ENCODE results near the gene C2CD2. TPM values are rescaled to one million over a fixed set of nuclear protein-coding genes. Genes with fewer than 3 reads are reported as not detected.

Gene C2CD2
- total RNA-seq, 6 experiments from 2014 or later = 14.4 to 19.9 (median 17.2) TPM

DNA sequence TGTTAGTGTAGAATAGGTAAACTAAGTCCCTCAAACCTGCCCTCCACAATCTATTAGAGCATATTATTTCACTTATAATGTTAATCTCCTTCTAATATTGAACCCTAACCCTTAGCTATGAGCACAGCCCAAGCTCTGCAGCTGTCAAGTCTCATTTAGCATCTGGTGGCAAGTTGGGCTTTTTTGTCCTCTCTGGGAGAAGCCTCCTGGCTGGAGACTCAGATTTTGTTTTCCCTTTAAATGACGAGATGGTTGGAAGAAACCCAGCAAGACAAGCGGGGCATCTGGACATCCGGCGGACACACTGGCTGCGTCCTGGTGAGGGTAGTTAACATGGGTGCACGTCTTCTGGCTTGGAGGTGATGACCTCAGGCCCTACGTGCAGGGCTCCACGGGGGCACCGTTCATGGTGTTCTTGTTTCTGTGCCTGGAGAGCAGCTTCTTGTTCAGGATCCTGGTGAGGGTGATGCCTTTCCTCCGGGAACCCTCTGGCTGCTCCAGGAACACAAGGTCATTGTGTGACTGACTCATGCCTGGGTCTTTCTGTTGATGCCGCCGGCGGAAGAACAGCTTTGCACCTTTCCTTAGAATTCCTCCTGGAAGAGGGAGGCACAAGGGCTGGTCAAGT lies 65.0 kb downstream of the C2CD2 start:
- Mint-ChIP-seq H3K4me3 (no peak overlapping the region), H3K4me1 (ENCODE audit: low read depth) (no peaks in the 10 kb centered on the region), H3K9me3 (no peaks in the 10 kb centered on the region), H3K27me3 (ENCODE audit: insufficient read depth) (no peaks in the 10 kb centered on the region; the same call in none of the 2 replicates), H3K36me3 (ENCODE audit: low read depth) (no peaks in the 10 kb centered on the region), H3K27ac (no peak overlapping the region)
- TF ChIP-seq, protein P1, sequence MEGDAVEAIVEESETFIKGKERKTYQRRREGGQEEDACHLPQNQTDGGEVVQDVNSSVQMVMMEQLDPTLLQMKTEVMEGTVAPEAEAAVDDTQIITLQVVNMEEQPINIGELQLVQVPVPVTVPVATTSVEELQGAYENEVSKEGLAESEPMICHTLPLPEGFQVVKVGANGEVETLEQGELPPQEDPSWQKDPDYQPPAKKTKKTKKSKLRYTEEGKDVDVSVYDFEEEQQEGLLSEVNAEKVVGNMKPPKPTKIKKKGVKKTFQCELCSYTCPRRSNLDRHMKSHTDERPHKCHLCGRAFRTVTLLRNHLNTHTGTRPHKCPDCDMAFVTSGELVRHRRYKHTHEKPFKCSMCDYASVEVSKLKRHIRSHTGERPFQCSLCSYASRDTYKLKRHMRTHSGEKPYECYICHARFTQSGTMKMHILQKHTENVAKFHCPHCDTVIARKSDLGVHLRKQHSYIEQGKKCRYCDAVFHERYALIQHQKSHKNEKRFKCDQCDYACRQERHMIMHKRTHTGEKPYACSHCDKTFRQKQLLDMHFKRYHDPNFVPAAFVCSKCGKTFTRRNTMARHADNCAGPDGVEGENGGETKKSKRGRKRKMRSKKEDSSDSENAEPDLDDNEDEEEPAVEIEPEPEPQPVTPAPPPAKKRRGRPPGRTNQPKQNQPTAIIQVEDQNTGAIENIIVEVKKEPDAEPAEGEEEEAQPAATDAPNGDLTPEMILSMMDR (IDR thresholded peaks at IDR 0.05) = no peak
- DNase-seq = no peak

DNA sequence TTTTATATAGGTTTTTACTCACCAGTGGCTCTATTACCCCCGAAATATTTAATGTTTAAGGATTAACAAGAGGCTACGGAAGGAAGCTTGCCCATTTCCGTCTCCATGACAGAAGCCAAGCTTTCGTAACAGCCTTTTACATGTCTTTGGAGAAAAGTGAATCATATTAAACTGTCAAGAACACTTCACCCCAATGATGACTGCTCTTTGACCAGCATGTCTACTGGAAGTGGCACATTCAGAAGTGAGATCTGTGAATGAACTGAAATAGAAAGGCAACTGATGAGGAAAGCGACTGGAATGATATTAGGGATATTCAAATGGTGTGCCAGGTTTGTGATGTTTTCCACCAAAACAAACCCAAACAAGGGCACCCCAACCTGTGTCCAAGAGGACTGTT lies 66.2 kb downstream of the C2CD2 start:
- no peaks in the 10 kb centered on the region for H3K4me1 Mint-ChIP-seq (ENCODE audit: low read depth)
- H3K4me3 Mint-ChIP-seq = no peak overlapping the region
- TF ChIP-seq, protein P1 (IDR thresholded peaks at IDR 0.05) = no peak
- H3K27me3 Mint-ChIP-seq (ENCODE audit: insufficient read depth) = no peaks in the 10 kb centered on the region; the same call in none of the 2 replicates
- no peak overlapping the region for H3K27ac Mint-ChIP-seq
- no peak for DNase-seq
- H3K36me3 Mint-ChIP-seq (ENCODE audit: low read depth) = no peaks in the 10 kb centered on the region
- H3K9me3 Mint-ChIP-seq = no peaks in the 10 kb centered on the region

DNA sequence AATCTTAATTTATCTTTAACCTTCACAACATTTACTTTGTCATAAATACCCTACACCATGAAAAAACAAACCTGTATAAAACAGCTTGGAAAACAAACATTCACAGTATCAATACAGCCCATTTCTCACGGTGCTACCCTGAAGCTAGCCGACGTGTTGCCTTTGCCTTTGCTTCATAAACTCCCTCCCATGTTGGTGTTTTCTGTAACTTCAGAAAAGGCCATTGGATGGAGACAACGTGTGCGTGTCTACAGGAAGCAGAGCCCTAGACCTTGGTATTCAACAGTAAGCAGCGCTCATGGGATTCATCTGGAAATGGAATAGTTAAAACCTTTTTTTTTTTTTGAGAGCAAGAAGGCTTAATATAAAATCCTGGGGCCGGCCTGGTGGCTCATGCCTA lies 67.5 kb downstream of the C2CD2 start:
- Mint-ChIP-seq H3K27me3 (ENCODE audit: insufficient read depth) (no peaks in the 10 kb centered on the region; the same call in none of the 2 replicates), H3K36me3 (ENCODE audit: low read depth) (no peaks in the 10 kb centered on the region), H3K27ac (no peak overlapping the region), H3K9me3 (no peaks in the 10 kb centered on the region), H3K4me3 (no peak overlapping the region), H3K4me1 (ENCODE audit: low read depth) (no peaks in the 10 kb centered on the region)
- no peak for DNase-seq
- TF ChIP-seq, protein P1 (IDR thresholded peaks at IDR 0.05) = no peak

DNA sequence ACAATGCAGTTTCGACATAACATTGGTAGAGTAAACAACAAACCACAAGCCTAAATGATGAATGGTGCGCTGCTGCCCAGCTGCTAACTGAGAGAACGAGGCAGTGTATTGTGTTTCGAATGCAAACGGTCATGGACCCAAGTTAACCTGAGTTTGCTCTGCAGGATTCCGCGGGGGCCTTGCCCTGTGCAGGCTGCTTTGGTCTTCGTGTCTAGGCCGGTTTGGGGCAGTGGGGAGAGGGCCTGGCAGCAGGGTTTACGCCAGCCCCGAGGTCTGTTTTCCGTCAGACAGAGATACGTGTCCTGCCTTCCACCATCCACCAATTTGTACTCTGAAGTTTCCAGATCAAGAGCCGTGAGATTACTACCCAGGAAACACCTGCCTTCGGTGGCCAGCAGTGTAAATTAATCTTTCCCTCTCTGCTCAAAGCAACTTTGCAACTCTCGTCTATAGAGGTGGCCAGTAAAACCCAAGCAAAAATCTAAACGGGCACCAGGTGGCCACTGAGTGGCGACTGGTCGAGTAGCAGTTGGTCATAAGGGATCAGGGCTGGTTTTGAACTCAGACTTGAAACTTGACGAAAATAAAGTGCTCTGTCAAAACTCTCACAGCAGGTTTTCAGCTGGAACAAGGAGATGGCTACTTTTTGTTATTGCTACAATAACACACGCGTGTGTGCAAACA lies 68.3 kb downstream of the C2CD2 start:
- no peak overlapping the region for H3K4me3 Mint-ChIP-seq
- H3K27me3 Mint-ChIP-seq (ENCODE audit: insufficient read depth) = peaks cover 3% of the 10 kb centered on the region
- no peak for DNase-seq
- H3K36me3 Mint-ChIP-seq (ENCODE audit: low read depth) = no peaks in the 10 kb centered on the region
- no peaks in the 10 kb centered on the region for H3K9me3 Mint-ChIP-seq
- H3K4me1 Mint-ChIP-seq (ENCODE audit: low read depth) = no peaks in the 10 kb centered on the region
- no peak overlapping the region for H3K27ac Mint-ChIP-seq
- TF ChIP-seq, protein P1 (IDR thresholded peaks at IDR 0.05) = no peak

DNA sequence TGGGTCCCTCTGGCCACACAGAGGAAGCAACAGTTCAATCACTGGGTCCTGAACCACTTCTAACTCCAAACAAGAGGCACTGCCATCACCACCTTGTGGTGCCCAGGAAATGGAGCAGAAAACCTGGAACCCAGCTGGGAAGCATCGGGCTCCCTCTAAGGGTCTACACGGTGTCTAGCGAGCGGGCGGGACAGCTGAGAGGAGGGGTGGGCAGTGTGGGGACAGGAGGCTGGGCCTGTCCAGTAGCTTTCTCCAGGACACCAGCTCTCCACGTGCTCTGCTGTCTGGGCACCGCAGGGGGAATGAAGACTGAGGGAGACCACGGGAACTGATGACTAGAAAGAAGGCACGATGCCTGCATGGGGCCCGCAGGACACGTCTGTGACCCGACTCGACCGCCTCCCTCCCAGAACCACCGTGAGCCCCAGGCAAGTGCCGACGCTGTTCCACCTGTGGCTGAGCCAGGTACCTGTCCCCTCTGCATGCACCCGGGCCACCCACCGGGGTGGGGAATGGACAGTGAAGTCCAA lies 69.3 kb downstream of the C2CD2 start:
- peaks cover 6% of the 10 kb centered on the region for H3K4me1 Mint-ChIP-seq (ENCODE audit: low read depth)
- TF ChIP-seq, protein P1 (IDR thresholded peaks at IDR 0.05) = no peak
- no peaks in the 10 kb centered on the region for H3K36me3 Mint-ChIP-seq (ENCODE audit: low read depth)
- DNase-seq = no peak
- H3K4me3 Mint-ChIP-seq = no peak overlapping the region
- H3K27me3 Mint-ChIP-seq (ENCODE audit: insufficient read depth) = peaks cover 3% of the 10 kb centered on the region
- no peak overlapping the region for H3K27ac Mint-ChIP-seq
- no peaks in the 10 kb centered on the region for H3K9me3 Mint-ChIP-seq

Measured in HFFc6 (cell line).